Measurements from ENCODE around the gene TBL3.

DNA sequence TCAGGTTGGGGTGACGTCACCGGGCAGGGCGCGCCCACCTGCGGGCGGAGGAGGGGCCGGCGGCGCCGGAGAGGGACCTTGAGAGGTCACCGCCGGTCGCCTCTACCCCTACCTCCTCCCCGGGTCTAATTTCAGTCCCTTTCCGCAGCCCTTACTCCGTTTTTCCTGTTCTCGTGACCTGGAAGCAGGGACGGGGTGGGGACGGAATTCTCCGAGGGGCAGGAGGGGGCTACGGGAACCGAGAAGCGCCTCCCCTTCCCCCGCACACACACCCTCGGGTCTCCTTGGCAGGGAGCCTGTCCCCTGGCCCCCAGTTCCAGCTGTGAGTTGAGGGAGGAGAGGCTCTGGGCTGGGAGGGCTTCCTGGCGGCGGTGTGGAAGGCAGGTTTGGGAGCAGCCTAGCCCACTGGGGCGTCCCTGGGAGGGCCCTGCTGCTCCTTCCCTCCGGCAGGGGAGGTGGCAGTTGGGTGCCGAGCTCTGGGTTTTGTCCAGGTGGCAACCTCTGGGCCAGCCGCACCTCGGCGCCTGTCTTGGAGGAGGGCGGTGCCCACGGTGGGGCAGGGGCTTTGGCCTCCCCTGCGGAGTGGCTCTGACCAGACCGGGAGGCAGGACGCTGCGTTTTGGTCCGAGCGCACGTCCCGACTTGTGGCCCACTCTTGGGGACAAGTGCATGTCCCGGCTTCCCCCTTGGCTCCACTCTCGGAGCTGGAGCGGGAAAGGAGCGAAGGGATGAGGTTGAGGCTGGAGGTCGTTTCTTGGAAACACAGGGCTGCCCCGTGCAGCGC, 18.7 kb downstream of the TBL3 start:
- TF ChIP-seq, protein P1, sequence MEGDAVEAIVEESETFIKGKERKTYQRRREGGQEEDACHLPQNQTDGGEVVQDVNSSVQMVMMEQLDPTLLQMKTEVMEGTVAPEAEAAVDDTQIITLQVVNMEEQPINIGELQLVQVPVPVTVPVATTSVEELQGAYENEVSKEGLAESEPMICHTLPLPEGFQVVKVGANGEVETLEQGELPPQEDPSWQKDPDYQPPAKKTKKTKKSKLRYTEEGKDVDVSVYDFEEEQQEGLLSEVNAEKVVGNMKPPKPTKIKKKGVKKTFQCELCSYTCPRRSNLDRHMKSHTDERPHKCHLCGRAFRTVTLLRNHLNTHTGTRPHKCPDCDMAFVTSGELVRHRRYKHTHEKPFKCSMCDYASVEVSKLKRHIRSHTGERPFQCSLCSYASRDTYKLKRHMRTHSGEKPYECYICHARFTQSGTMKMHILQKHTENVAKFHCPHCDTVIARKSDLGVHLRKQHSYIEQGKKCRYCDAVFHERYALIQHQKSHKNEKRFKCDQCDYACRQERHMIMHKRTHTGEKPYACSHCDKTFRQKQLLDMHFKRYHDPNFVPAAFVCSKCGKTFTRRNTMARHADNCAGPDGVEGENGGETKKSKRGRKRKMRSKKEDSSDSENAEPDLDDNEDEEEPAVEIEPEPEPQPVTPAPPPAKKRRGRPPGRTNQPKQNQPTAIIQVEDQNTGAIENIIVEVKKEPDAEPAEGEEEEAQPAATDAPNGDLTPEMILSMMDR (IDR thresholded peaks at IDR 0.05): no peak
- TF ChIP-seq EZH2 (IDR thresholded peaks at IDR 0.05; ENCODE audit: borderline replicate concordance, insufficient read depth, low read depth, low read length, poor library complexity, severe bottlenecking): peak; percentile 75
